Caco-2 (cell line): ENCODE data around the gene NUP85. TPM values are rescaled to one million over a fixed set of nuclear protein-coding genes. Genes with fewer than 3 reads are reported as not detected.
"Not testable (repeated sequence)": the region's sequence is repeated elsewhere in the genome, so short reads cannot be mapped to it uniquely, and the experiment has no call there.

Experiments used
- BruUV-seq: library from RNA; stranded (reverse); fragments of 400-500 nt; replicated peaks from 2 replicates; lab custom pipeline; 2021; lab: Mats Ljungman, UMichigan
- CTCF ChIA-PET: fragments of 300-600 bp; sonication (Branson Sonifier 250); formaldehyde crosslinking; loops from one replicate; lab custom pipeline; 2022; ENCODE audit warnings: antibody characterized with exemption; lab: Charles Lee
- POLR2A ChIA-PET: fragments of 300-600 bp; sonication (Branson Sonifier 250); formaldehyde crosslinking; loops from one replicate; lab custom pipeline; 2022; ENCODE audit warnings: antibody characterized with exemption; lab: Charles Lee
- DNase-seq, 2 experiments: peaks; one replicate each; pipeline versions ENCODE4 v3.0.0 to v3.0.0-alpha.2; 2020 to 2022
- H3K27me3 ChIP-seq: replicated peaks from 2 replicates; pipeline ENCODE4 v1.6.0; 2011; ENCODE audit warnings: low read length; ENCODE audit not compliant: control insufficient read depth, insufficient read depth
- H3K36me3 ChIP-seq: 2 replicates; pipeline ENCODE4 v1.5.1; 2011; ENCODE audit warnings: low read length; ENCODE audit not compliant: control insufficient read depth, insufficient read depth
- H3K4me1 ChIP-seq: fragments of 250-450 bp; sonication (Bioruptor Pico); 2 replicates; pipeline ENCODE4 v1.5.1; 2020; ENCODE audit warnings: mild to moderate bottlenecking
- H3K4me3 ChIP-seq: 2 replicates; pipeline ENCODE4 v1.5.1; 2011; ENCODE audit warnings: low read depth, mild to moderate bottlenecking, control low read depth, low read length
- H3K9me3 ChIP-seq: fragments of 250-450 bp; sonication (Bioruptor Pico); 2 replicates; pipeline ENCODE4 v1.5.1; 2020; ENCODE audit warnings: mild to moderate bottlenecking, moderate library complexity
- H3K27ac Mint-ChIP-seq: one replicate; pipeline ENCODE4 v1.8.0; 2022; ENCODE audit warnings: mixed read lengths; ENCODE audit not compliant: unreplicated experiment
- H3K27me3 Mint-ChIP-seq: one replicate; pipeline ENCODE4 v1.8.0; 2022; ENCODE audit warnings: mixed read lengths; ENCODE audit not compliant: insufficient read depth, unreplicated experiment
- H3K36me3 Mint-ChIP-seq: one replicate; pipeline ENCODE4 v1.8.0; 2022; ENCODE audit warnings: mild to moderate bottlenecking, mixed read lengths; ENCODE audit not compliant: insufficient read depth, unreplicated experiment
- H3K4me1 Mint-ChIP-seq: one replicate; pipeline ENCODE4 v1.8.0; 2022; ENCODE audit warnings: low read depth, mixed read lengths; ENCODE audit not compliant: unreplicated experiment
- H3K4me3 Mint-ChIP-seq: one replicate; pipeline ENCODE4 v1.8.0; 2022; ENCODE audit warnings: mild to moderate bottlenecking, moderate library complexity, mixed read lengths; ENCODE audit not compliant: unreplicated experiment
- H3K9me3 Mint-ChIP-seq: one replicate; pipeline ENCODE4 v1.8.0; 2022; ENCODE audit warnings: mixed read lengths; ENCODE audit not compliant: unreplicated experiment
- CTCF ChIP-seq, 2 experiments: fragments of 200-600 bp in 1 of 2; IDR thresholded peaks; 1 replicate in 1 of 2; 2 replicates in 1 of 2; pipeline versions ENCODE4 v1.5.1 to v1.8.0; 2011 to 2022; ENCODE audit warnings: antibody characterized with exemption in 1 of 2, control low read depth in 1 of 2, inconsistent platforms in 1 of 2, low read depth in 1 of 2, low read length in 1 of 2, mild to moderate bottlenecking in 1 of 2, moderate library complexity in 1 of 2; ENCODE audit not compliant: insufficient read depth in 1 of 2, severe bottlenecking in 1 of 2, unreplicated experiment in 1 of 2
- intact Hi-C: fragments of 100-400 bp; cut with micrococcal nuclease; formaldehyde crosslinking; loops from one replicate; pipeline ENCODE4 v1.10.0; 2022; ENCODE audit not compliant: unreplicated experiment
- total RNA-seq: library from RNA; stranded (reverse); gene quantifications from 2 replicates; pipeline ENCODE4 v1.2.3, GENCODE V29; 2022

Gene NUP85
- total RNA-seq, 1 experiment from 2014 or later: 119 TPM

- no TSS peak for BruUV-seq
- H3K4me3 Mint-ChIP-seq: no peak overlapping the region
Observed at GRCh38 chr17:75194879-75195278, 10.6 kb upstream of the NUP85 start.

DNA sequence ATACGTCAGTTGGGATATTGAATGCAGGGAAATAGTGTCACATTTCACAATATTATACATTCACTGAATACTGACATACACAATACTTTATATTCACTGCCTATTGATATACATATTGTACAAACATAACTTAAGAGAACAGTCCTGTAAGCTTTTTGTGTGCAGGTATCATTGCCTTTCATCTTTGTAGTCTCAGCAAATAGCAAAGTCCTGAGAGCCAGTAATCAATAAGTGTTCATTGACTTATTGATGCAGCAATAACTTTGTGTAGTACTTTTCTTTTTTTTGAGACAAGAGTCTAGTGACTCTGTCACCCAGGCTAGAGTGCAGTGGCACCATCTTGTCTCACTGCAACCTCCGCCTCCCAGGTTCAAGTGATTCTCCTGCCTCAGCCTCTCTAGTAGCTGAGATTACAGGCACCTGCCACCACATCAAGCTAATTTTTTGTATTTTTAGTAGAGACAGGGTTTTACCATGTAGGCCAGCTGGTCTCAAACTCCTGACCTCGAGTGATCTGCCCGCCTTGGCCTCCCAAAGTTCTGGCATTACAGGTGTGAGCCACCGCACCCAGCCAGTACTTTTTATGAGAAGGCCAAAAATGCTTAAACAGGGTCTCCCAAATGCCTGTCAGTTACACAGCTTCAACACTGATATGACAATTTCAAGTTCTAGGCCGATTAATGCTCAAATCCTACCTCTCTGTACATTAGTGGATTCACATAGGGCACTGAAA lies 5.4 kb upstream of the NUP85 start:
- Mint-ChIP-seq H3K9me3 (no peaks in the 10 kb centered on the region), H3K4me1 (peaks cover under 1% of the 10 kb centered on the region), H3K36me3 (peaks cover 9% of the 10 kb centered on the region), H3K27me3 (no peaks in the 10 kb centered on the region), H3K27ac (no peak overlapping the region), H3K4me3 (no peak overlapping the region)
- Histone ChIP-seq H3K4me3 (no peak overlapping the region), H3K4me1 (no peaks in the 10 kb centered on the region), H3K36me3 (no peaks in the 10 kb centered on the region), H3K27me3 (no peaks in the 10 kb centered on the region), H3K9me3 (no peaks in the 10 kb centered on the region)
- no TSS peak for BruUV-seq
- no peak for TF ChIP-seq CTCF (IDR thresholded peaks at IDR 0.05; ENCODE audit: insufficient read depth in 1 of 2, low read depth in 1 of 2, low read length in 1 of 2, severe bottlenecking in 1 of 2, unreplicated experiment in 1 of 2)
- ChIA-PET CTCF (interaction anchor here (2.4 to 4.0 kb wide), 2 partner anchors 11 to 86 kb away, joined by 7 to 58 read pairs; no protein-coding TSS in a partner anchor), POLR2A (no interaction called here)
- intact Hi-C loops: loop anchor here (5.0 kb wide), 1 partner anchor 68 kb away; the partner anchor contains the start of gene NT5C
- DNase-seq: no peak

More at GRCh38 chr17:75194879-75195278, 10.6 kb upstream of the NUP85 start:
- no peak for TF ChIP-seq CTCF (IDR thresholded peaks at IDR 0.05; ENCODE audit: insufficient read depth in 1 of 2, low read depth in 1 of 2, low read length in 1 of 2, severe bottlenecking in 1 of 2, unreplicated experiment in 1 of 2)
- Mint-ChIP-seq H3K9me3 (no peaks in the 10 kb centered on the region), H3K27ac (no peak overlapping the region), H3K27me3 (no peaks in the 10 kb centered on the region), H3K4me1 (peaks cover 4% of the 10 kb centered on the region), H3K36me3 (no peaks in the 10 kb centered on the region)
- no peaks in the 10 kb centered on the region for H3K9me3 ChIP-seq
- no peaks in the 10 kb centered on the region for H3K36me3 ChIP-seq
- no peaks in the 10 kb centered on the region for H3K4me1 ChIP-seq
- ChIA-PET POLR2A (no interaction called here), CTCF (no interaction called here)
- DNase-seq: no peak
- intact Hi-C loops: no loop called here
- no peaks in the 10 kb centered on the region for H3K27me3 ChIP-seq
- H3K4me3 ChIP-seq: no peak overlapping the region

- Histone ChIP-seq H3K4me3 (peak overlapping the region; percentile 92), H3K9me3 (no peaks in the 10 kb centered on the region), H3K36me3 (peaks cover 2% of the 10 kb centered on the region), H3K27me3 (no peaks in the 10 kb centered on the region), H3K4me1 (peaks cover 11% of the 10 kb centered on the region; the same call in 1 of the 2 replicates)
- BruUV-seq: TSS peak; percentile 70
- no peaks in the 10 kb centered on the region for H3K27me3 Mint-ChIP-seq
- no peak for TF ChIP-seq CTCF (IDR thresholded peaks at IDR 0.05; ENCODE audit: insufficient read depth in 1 of 2, low read depth in 1 of 2, low read length in 1 of 2, severe bottlenecking in 1 of 2, unreplicated experiment in 1 of 2)
- CTCF ChIA-PET: interaction anchor here (0.6 to 1.8 kb wide), 4 partner anchors 16 to 92 kb away, joined by 3 to 9 read pairs (median 6); partner anchors contain the start of gene MIF4GD
- H3K4me1 Mint-ChIP-seq: peaks cover 6% of the 10 kb centered on the region
- POLR2A ChIA-PET: interaction anchor here (0.5 to 1.5 kb wide), 6 partner anchors 56 to 1452 kb away, joined by 3 to 5 read pairs (median 4); partner anchors contain the start of genes GGA3, MIF4GD and MRPS7
- H3K27ac Mint-ChIP-seq: peak overlapping the region; percentile 100
- no peak for DNase-seq
- H3K4me3 Mint-ChIP-seq: peak overlapping the region; percentile 87
- peaks cover 46% of the 10 kb centered on the region for H3K36me3 Mint-ChIP-seq
- intact Hi-C loops: no loop called here
- no peaks in the 10 kb centered on the region for H3K9me3 Mint-ChIP-seq
Observed at GRCh38 chr17:75205793-75206163, 299 bp downstream of the NUP85 start.

DNA sequence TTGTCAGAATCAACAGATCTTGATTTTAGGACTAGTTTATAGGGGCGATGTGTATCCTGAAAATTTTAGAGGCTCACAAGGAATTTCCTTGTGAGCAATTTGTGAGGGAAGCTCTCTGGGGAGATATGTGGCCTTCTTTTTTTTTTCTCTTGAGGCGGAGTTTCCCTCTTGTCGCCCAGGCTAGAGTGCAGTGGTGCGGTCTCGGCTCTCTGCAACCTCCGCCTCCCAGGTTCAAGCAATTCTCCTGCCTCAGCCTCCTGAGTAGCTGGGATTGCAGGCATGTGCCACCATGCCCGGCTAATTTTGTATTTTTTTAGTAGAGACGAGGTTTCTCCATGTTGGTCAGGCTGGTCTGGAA lies 1.6 kb downstream of the NUP85 start:
- H3K27me3 ChIP-seq, H3K9me3 Mint-ChIP-seq, H3K9me3 ChIP-seq, DNase-seq, intact Hi-C loops, H3K4me1 Mint-ChIP-seq, BruUV-seq, H3K27me3 Mint-ChIP-seq, H3K36me3 ChIP-seq: not testable (repeated sequence)
- Mint-ChIP-seq H3K4me3 (peak overlapping the region; percentile 87), H3K27ac (peak overlapping the region; percentile 100), H3K36me3 (peaks cover 52% of the 10 kb centered on the region)
- CTCF ChIA-PET: interaction anchor here (1.2 kb wide), 1 partner anchor 64 kb away, joined by 5 read pairs; the partner anchor contains the start of gene MIF4GD
- peak overlapping the region; percentile 14; the same call in 1 of the 2 replicates for H3K4me3 ChIP-seq
- POLR2A ChIA-PET: interaction anchor here (1.5 kb wide), 1 partner anchor 55 kb away, joined by 5 read pairs; the partner anchor contains the start of genes GGA3 and MRPS7
- peaks cover 11% of the 10 kb centered on the region; the same call in 1 of the 2 replicates for H3K4me1 ChIP-seq
